Panc1 (cell line): ENCODE results near the gene FYCO1.

Source experiments
- CTCF ChIP-seq: fragments of 450-650 bp; IDR thresholded peaks from 2 replicates; pipeline ENCODE4 v1.5.1; 2017; ENCODE audit warnings: mild to moderate bottlenecking
- POLR2AphosphoS5 ChIP-seq: IDR thresholded peaks from 2 replicates; pipeline ENCODE4 v1.6.1; 2012; ENCODE audit warnings: mild to moderate bottlenecking, low read depth, low read length, moderate library complexity
- SIN3A ChIP-seq: IDR thresholded peaks from 2 replicates; pipeline ENCODE4 v1.6.1; 2012; ENCODE audit warnings: low read depth, mild to moderate bottlenecking, low read length, moderate library complexity, borderline replicate concordance; ENCODE audit not compliant: insufficient read depth
- TF ChIP-seq, protein P1 (sequence below), 2 experiments: IDR thresholded peaks; 2 replicates each; pipeline ENCODE4 v1.6.1; 2011 to 2012; ENCODE audit warnings: low read depth in 2 of 2, control low read depth in 1 of 2, low read length in 1 of 2, mild to moderate bottlenecking in 1 of 2, moderate library complexity in 1 of 2; ENCODE audit not compliant: insufficient read depth in 1 of 2

- TF ChIP-seq CTCF: no peak
- no peak for TF ChIP-seq SIN3A
- TF ChIP-seq, protein P1, sequence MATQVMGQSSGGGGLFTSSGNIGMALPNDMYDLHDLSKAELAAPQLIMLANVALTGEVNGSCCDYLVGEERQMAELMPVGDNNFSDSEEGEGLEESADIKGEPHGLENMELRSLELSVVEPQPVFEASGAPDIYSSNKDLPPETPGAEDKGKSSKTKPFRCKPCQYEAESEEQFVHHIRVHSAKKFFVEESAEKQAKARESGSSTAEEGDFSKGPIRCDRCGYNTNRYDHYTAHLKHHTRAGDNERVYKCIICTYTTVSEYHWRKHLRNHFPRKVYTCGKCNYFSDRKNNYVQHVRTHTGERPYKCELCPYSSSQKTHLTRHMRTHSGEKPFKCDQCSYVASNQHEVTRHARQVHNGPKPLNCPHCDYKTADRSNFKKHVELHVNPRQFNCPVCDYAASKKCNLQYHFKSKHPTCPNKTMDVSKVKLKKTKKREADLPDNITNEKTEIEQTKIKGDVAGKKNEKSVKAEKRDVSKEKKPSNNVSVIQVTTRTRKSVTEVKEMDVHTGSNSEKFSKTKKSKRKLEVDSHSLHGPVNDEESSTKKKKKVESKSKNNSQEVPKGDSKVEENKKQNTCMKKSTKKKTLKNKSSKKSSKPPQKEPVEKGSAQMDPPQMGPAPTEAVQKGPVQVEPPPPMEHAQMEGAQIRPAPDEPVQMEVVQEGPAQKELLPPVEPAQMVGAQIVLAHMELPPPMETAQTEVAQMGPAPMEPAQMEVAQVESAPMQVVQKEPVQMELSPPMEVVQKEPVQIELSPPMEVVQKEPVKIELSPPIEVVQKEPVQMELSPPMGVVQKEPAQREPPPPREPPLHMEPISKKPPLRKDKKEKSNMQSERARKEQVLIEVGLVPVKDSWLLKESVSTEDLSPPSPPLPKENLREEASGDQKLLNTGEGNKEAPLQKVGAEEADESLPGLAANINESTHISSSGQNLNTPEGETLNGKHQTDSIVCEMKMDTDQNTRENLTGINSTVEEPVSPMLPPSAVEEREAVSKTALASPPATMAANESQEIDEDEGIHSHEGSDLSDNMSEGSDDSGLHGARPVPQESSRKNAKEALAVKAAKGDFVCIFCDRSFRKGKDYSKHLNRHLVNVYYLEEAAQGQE (IDR thresholded peaks at IDR 0.05; ENCODE audit: insufficient read depth in 1 of 2, low read depth in 2 of 2, low read length in 1 of 2): no peak
- no peak for TF ChIP-seq POLR2AphosphoS5
These were observed 25.3 kb upstream of the FYCO1 start for GRCh38 chr3:46020766-46021510.
